ES-I3 (cell line): ENCODE data around the gene COX7B.
"Not testable (repeated sequence)": the region's sequence is repeated elsewhere in the genome, so short reads cannot be mapped to it uniquely, and the experiment has no call there.

ENCODE experiments used
- H3K36me3 ChIP-seq: 2 replicates; pipeline ENCODE4 v1.6.1; 2013; ENCODE audit warnings: mild to moderate bottlenecking, low read length, control low read depth, moderate library complexity; ENCODE audit not compliant: insufficient read depth
- H3K4me1 ChIP-seq: 2 replicates; pipeline ENCODE4 v1.6.1; 2013; ENCODE audit warnings: mild to moderate bottlenecking, control low read depth, low read length; ENCODE audit not compliant: insufficient read depth
- H3K9ac ChIP-seq: 2 replicates; pipeline ENCODE4 v1.6.1; 2013; ENCODE audit warnings: low read depth, mild to moderate bottlenecking, low read length, moderate library complexity
- H3K9me3 ChIP-seq: 2 replicates; pipeline ENCODE4 v1.6.1; 2013; ENCODE audit warnings: mild to moderate bottlenecking, low read length, moderate library complexity; ENCODE audit not compliant: control insufficient read depth, insufficient read depth

Gene COX7B

GRCh38 chrX:77924320-77924859 lies 25.1 kb downstream of the COX7B start:
- Histone ChIP-seq H3K36me3 (no peaks in the 10 kb centered on the region), H3K9ac (no peak overlapping the region), H3K9me3 (no peaks in the 10 kb centered on the region), H3K4me1 (no peaks in the 10 kb centered on the region)

GRCh38 chrX:77925764-77926163 lies 26.5 kb downstream of the COX7B start:
- Histone ChIP-seq H3K9ac (no peak overlapping the region), H3K4me1 (no peaks in the 10 kb centered on the region)

GRCh38 chrX:77930581-77930980 lies 31.3 kb downstream of the COX7B start:
- no peaks in the 10 kb centered on the region for H3K4me1 ChIP-seq
- H3K9ac ChIP-seq: no peak overlapping the region
- H3K36me3 ChIP-seq: no peaks in the 10 kb centered on the region
- no peaks in the 10 kb centered on the region for H3K9me3 ChIP-seq

More at GRCh38 chrX:77925764-77926163, 26.5 kb downstream of the COX7B start:
- no peaks in the 10 kb centered on the region for H3K9me3 ChIP-seq
- no peaks in the 10 kb centered on the region for H3K36me3 ChIP-seq

GRCh38 chrX:77935886-77936285 lies 36.6 kb downstream of the COX7B start:
- H3K9ac ChIP-seq: no peak overlapping the region
- H3K36me3 ChIP-seq: no peaks in the 10 kb centered on the region
- no peaks in the 10 kb centered on the region for H3K9me3 ChIP-seq
- no peaks in the 10 kb centered on the region for H3K4me1 ChIP-seq

- no peaks in the 10 kb centered on the region for H3K36me3 ChIP-seq
- no peaks in the 10 kb centered on the region for H3K4me1 ChIP-seq
- no peaks in the 10 kb centered on the region for H3K9me3 ChIP-seq
- H3K9ac ChIP-seq: no peak overlapping the region
These were observed 37.0 kb downstream of the COX7B start for GRCh38 chrX:77936299-77936698.

GRCh38 chrX:77937291-77937690 lies 38.0 kb downstream of the COX7B start:
- Histone ChIP-seq H3K4me1 (no peaks in the 10 kb centered on the region), H3K9ac (no peak overlapping the region), H3K36me3 (no peaks in the 10 kb centered on the region), H3K9me3 (no peaks in the 10 kb centered on the region)

GRCh38 chrX:77938083-77938680 lies 38.9 kb downstream of the COX7B start:
- H3K4me1 ChIP-seq: no peaks in the 10 kb centered on the region
- H3K9me3 ChIP-seq: no peaks in the 10 kb centered on the region
- H3K9ac ChIP-seq: no peak overlapping the region
- no peaks in the 10 kb centered on the region for H3K36me3 ChIP-seq

GRCh38 chrX:77945031-77945430 lies 45.8 kb downstream of the COX7B start:
- H3K36me3 ChIP-seq, H3K9me3 ChIP-seq, H3K4me1 ChIP-seq, H3K9ac ChIP-seq: not testable (repeated sequence)

- no peaks in the 10 kb centered on the region for H3K4me1 ChIP-seq
- no peaks in the 10 kb centered on the region for H3K9me3 ChIP-seq
- H3K36me3 ChIP-seq: no peaks in the 10 kb centered on the region
- H3K9ac ChIP-seq: no peak overlapping the region
These were observed 46.8 kb downstream of the COX7B start for GRCh38 chrX:77945910-77946545.

GRCh38 chrX:77946571-77946970 lies 47.3 kb downstream of the COX7B start:
- Histone ChIP-seq H3K36me3 (no peaks in the 10 kb centered on the region), H3K9me3 (no peaks in the 10 kb centered on the region), H3K9ac (no peak overlapping the region), H3K4me1 (no peaks in the 10 kb centered on the region)

- Histone ChIP-seq H3K9ac (no peak overlapping the region), H3K9me3 (no peaks in the 10 kb centered on the region), H3K36me3 (no peaks in the 10 kb centered on the region), H3K4me1 (no peaks in the 10 kb centered on the region)
These were observed 50.6 kb downstream of the COX7B start for GRCh38 chrX:77949840-77950239.

GRCh38 chrX:77952173-77952572 lies 52.9 kb downstream of the COX7B start:
- Histone ChIP-seq H3K36me3 (no peaks in the 10 kb centered on the region), H3K9me3 (no peaks in the 10 kb centered on the region), H3K4me1 (no peaks in the 10 kb centered on the region), H3K9ac (no peak overlapping the region)

- H3K9ac ChIP-seq: no peak overlapping the region
- H3K9me3 ChIP-seq: no peaks in the 10 kb centered on the region
- H3K4me1 ChIP-seq: no peaks in the 10 kb centered on the region
- no peaks in the 10 kb centered on the region for H3K36me3 ChIP-seq
These were observed 54.0 kb downstream of the COX7B start for GRCh38 chrX:77953302-77953701.

GRCh38 chrX:77953708-77954107 lies 54.4 kb downstream of the COX7B start:
- no peaks in the 10 kb centered on the region for H3K9me3 ChIP-seq
- no peaks in the 10 kb centered on the region for H3K4me1 ChIP-seq

More at GRCh38 chrX:77953708-77954107, 54.4 kb downstream of the COX7B start:
- no peaks in the 10 kb centered on the region for H3K36me3 ChIP-seq
- H3K9ac ChIP-seq: no peak overlapping the region
